NCI-H187 treated with DMSO at 0.1 percent for 48 hours (cell line): ENCODE measurements around the gene RBP4.

ENCODE experiments used
- DNase-seq: peaks from one replicate; lab custom pipeline; 2025; lab: John Stamatoyannopoulos, UW

Gene RBP4

GRCh38 chr10:93601146-93601773, at the start of gene RBP4:
Gene RBP4 (minus strand): TSS chr10:93601235. CDS start chr10:93601028, 207 bp downstream.
- DNase-seq = no peak

DNA sequence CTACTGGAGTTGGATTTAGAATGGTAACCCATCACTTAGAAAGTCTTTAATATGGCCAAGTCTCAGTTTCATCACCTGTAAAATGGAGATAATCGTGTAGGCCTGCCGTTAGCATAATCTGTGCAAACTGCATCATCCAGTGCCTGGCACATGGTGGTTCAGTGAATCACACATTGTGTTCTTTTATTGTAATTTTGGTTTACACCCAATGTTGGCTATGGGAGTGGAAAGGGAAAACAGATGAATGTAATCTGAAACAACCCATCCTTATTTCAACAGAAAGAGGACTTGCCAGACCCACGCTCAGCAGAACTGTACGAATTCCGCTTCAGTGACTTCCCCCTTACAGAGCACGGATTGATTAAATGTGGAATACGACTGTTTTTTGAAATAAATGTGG, 38.8 kb upstream of the RBP4 start:
- no peak for DNase-seq

DNA sequence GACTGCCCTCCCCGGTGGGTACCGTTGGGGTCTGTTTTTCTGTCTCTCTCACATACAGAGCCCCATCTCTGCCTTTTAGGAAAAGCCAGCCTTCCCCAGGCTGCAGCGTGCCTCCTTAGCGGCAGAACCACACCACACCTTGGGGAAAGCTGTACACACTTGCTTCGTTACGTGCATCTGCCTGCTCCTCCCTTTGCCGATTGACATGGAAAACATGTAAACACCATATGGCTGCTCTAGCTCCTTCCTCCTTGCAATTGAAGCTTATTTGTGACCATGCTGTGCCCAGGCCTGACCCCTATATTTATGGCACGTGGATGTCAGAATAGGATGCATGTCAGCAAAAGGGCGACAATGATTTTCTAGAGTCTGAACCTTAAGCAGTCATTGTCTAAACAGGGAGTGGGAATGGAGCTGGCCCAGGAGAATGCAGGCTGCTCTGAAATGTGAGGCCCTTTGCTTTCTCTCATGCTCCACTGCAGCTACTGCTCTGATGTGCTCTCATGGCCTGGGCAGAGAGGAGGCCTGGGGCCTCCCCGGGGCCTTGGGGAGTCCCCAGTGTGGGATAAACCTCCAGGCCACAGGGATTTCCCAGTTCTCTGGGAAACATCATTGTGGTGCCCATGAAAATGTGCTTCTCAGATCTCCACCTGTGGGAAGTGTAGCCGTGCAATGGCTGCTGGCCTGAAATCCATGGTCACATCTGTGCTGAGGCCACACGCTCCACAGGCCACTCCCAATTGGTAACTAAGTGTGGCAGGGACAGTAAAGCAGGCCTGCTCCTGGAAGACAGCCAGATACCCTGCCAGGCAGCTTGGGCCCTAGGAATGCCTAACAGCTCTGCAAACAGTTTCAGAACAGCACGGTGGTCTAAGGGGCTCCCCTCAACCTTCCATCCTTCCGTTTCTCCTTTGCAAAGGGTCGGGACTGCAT, 29.9 kb upstream of the RBP4 start:
- DNase-seq = no peak

- DNase-seq = no peak
These were observed 28.7 kb upstream of the RBP4 start for GRCh38 chr10:93629647-93630305.

DNA sequence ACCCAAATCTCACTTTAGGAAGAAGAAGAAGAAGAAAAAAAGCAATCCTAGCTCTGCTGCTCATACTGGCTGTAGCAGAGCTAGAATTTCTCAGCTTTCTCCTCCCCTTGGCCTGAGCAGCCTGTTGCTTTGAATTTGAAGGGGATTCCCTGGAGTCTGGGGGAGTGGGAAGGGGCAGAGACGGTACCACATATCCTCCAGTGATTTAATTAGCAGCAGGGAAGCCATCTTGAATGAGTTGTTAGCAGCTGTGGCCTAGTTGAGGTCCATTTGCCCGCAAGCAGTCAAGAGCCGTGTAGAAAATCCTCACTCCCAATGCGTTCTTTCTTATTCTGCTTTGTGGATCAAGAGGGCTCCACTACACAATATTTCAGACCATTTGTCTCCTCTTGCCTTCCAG, 27.8 kb upstream of the RBP4 start:
- no peak for DNase-seq

DNA sequence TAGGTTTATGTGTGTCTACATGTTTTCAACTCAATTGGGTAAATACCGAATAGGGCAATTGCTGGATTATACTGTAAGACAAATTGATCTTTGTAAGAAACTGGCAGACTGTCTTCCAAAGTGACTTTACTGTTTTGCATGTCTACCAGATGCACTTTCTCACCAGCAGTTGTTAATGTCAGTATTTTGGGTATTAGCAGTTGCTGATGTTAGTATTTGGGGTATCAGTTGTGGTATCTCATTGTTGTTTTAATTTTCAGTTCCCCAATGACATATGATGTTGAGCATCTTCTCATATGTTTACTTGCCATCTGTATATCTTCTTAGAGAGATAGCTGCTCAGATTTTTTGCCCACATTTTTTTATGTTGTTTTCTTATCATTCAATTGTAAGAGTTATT, 21.9 kb upstream of the RBP4 start:
- DNase-seq = no peak

DNA sequence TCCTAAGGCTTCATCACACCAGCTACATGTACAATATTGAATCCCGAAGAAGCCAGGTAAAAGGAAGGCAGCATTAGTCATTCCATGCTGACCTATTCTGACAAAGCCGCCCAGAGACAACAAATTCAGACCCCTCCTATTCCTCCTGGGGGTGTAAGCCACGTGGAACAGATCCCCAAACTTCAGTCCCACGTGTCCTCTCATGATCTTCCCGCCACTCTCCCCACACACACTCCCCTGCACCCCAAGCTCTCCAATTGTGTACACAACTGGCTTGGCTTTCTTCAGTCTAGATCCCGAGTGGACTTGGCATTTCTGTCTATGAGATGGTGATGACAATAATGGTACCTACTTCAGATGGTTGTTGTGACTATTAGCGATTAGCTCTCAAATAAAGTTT, 19.9 kb upstream of the RBP4 start:
- no peak for DNase-seq

GRCh38 chr10:93615576-93616235, 14.7 kb upstream of the RBP4 start:
- DNase-seq = no peak

- DNase-seq = no peak
These were observed 13.2 kb upstream of the RBP4 start for GRCh38 chr10:93614101-93614825.

DNA sequence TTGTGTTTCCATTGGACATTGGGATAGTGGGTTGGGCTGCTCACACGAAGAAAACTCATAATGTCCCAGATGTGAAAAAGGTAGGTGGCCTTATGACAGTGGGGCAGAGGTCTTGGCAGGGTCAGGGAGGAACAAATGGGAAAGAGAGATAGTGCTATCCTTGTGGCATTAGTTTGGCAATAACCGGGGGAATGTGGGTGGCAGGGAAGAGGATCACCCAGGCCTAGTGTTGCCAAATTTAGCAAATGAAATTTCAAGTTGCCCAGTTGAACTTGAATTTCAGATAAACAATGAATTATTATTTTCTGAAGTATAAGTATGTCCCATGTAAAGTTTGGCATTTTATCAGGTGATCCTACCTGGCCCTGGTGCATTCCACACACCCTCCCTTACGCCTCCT, 12.1 kb upstream of the RBP4 start:
- DNase-seq = no peak

GRCh38 chr10:93612311-93612710, 11.3 kb upstream of the RBP4 start, which contains the start of gene PDE6C:
Gene PDE6C (plus strand): TSS chr10:93612537. CDS start chr10:93612726, 189 bp downstream.
- no peak for DNase-seq

- DNase-seq = no peak
These were observed 7.4 kb upstream of the RBP4 start for GRCh38 chr10:93608421-93608820.

DNA sequence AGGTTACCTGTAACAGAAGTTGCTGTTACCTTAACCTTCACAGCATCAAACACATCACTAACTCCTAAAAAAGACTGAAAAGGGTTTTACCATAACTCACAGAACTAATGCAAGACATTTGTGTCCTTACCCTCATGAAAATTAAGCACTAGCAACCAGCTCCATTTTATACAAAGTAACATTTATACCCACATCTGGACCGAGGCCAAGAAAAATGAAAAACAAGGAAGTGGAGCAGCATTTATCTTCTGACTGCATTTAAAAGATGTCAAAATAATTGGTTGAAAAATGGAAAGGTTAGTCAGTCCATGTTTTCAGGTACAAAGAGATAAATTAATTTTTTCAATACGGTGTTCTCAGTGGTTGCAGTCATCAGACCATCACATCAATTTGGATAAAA, 3.1 kb upstream of the RBP4 start:
- DNase-seq = no peak

DNA sequence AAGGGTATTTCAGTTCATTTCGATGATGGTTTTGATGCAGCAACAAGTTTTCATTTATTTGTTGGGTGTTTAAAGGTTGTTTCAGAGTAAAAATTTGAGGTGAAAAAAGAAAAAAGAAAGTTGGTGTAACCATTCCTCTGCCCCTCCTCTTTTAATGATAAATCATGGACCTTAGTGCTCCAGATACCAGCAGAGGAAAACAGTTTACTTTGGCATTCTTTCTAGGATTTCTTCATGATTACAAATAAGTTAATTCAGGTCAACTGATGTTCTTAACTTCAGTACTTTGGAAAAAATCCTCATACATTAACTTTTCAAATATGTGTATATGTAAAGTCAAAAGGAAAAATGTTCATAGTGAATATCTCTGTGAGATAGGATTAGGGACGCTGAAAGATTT, 2.0 kb upstream of the RBP4 start:
- no peak for DNase-seq

DNA sequence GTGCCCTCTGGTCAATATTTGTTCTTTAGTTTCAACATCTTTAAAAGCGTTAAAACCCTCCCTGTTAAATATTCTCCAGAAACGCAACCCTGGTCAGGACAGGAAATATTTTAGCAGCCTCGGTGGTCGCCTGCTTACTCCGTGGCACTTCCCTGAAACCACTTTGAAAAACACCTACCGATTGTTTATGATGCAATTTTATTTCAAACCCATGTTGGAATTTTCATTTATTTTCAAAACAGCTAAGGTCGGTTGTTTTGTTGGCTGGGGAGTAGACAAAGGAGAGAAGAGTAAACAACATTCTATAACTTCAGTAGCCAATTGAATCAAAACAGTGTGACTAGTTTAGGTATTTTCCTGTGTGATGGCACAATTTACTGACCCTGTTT, 733 bp upstream of the RBP4 start:
- no peak for DNase-seq

GRCh38 chr10:93600446-93601145, 439 bp downstream of the RBP4 start:
- no peak for DNase-seq

DNA sequence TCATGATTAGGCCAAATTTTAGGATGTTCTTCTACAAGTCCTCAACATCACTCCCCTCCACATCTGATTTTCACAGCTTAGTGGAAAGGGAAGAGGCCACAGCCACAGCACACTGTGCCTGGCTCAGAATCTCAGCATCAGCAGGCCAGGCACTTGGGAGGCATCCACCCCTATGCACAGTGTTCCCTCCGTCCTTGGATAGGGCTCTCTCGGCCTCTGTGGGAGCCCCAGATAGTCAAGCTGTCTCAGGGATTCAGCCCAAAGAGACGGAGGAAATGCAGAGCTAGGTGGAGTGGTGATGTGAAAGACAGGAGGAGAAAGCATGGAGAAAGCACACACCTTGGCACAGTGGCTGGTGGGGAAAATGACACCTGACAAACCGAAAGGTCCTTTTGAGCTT, 1.3 kb downstream of the RBP4 start:
- no peak for DNase-seq

DNA sequence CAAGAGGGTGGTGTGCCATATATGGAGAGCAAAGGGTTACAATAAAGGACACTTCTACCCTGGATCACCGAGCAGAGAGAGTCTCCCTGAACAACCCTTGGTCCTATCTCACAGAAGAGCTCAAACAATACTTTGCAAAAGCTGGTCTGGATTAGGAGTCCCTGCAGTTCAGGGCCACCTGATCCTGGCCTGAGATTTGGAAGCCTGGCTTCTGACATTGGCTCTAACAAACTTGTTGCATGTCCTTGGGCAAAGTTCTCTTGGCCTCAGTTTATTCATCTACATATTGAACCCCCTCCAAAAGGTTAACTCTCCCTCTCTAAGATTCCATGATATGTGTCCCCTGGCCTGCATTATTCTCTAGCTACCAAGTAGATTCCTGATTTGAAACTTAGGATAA, 1.7 kb downstream of the RBP4 start:
- no peak for DNase-seq

- no peak for DNase-seq
These were observed 2.9 kb downstream of the RBP4 start for GRCh38 chr10:93598157-93598556.

- no peak for DNase-seq
These were observed 3.9 kb downstream of the RBP4 start for GRCh38 chr10:93597075-93597599.

- no peak for DNase-seq
These were observed 4.5 kb downstream of the RBP4 start for GRCh38 chr10:93596539-93596938.
